NCI-H146 treated with DMSO at 0.1 percent for 48 hours (cell line): ENCODE data around the gene GEMIN5.

Source experiments
- DNase-seq: peaks from one replicate; lab custom pipeline; 2025; ENCODE audit not compliant: unreplicated experiment; lab: John Stamatoyannopoulos, UW

The GEMIN5 gene

DNA sequence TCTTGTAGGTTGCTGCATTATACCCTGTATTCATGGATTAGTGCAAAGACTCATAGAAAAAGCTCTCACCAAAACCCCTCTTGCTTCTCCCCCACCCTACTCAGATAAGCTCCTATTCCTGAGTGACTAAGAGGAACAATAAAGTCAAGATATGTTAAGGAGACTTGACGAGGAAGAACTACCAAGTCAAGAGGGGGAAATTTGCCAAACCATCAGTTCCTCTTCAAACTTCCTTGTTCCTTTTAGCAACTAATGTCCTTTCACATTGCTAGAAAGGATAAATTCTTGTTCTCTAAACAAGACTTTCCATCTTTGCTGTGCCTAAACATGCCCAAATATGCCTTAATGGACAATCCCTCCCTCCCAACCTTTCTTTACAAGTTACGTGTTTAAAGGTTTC, 52.6 kb downstream of the GEMIN5 start:
- no peak for DNase-seq

DNA sequence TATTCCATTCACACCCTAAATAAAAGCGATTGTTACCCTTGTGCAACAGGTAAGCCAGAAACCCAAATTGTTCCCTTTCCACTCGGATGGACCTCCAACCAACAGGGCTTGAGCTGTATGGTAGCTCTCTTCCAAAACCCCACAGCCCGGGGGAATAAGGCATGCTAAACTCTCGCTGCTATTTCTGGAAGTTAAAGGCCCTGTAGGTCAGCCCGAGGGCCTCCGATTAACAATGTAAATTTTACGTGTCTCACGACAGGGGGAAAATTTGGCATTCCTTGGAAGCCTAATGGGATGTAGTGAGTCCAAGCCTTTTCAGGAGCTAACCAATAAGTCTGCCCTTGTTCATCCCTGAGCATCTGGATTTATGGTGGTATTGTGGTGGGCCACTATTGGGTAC, 53.6 kb downstream of the GEMIN5 start:
- DNase-seq = no peak

DNA sequence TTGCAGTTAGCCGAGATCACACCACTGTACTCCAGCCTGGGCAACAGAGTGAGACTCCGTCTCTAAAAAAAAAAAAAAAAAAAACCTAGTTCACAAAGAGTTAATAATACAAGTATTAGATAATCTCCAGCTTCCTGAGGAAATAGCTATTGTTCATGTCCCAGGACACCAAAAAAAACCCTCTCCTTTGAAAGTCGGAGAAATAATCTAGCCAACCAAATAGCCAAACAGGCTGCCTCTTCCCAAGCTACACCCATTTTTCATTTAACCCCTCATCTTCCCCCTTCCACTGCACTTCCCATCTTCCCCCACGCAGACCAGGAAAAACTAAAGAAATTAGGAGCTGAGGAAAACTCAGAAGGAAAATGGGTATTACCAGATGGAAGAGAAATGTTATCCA, 56.0 kb downstream of the GEMIN5 start:
- no peak for DNase-seq

DNA sequence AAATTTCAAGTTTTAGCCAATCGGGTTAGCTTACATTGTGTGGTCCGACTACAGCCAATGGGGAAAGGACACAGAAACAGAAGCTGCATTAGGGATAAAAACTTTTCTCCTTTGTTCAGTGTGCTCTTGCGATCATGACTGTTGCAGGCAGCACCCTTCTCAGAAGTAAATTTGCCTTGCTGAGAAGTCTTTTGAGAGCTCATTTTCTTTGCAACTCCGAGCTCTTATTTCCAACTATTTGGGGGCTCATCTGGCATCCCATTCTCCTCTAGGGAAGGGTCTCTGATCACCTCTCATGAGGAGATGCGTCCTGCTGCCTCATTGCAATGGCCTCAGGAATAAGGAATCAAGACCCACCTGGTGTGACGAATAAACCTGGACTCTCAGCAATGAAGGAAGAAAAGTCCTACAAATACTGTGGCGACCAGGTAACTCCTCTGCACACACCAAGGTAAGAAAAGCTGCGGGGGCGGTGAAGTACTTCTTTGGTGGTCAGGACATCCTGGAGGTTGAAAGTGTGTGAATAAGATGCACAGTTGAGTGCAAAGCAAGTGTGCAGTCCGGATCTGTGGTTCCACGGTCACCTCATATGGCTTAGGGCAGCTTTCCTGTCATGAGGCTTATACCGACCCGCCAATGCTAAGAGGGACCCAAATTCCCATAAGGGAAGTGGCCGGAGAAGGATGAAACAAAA, 59.2 kb downstream of the GEMIN5 start:
- no peak for DNase-seq

DNA sequence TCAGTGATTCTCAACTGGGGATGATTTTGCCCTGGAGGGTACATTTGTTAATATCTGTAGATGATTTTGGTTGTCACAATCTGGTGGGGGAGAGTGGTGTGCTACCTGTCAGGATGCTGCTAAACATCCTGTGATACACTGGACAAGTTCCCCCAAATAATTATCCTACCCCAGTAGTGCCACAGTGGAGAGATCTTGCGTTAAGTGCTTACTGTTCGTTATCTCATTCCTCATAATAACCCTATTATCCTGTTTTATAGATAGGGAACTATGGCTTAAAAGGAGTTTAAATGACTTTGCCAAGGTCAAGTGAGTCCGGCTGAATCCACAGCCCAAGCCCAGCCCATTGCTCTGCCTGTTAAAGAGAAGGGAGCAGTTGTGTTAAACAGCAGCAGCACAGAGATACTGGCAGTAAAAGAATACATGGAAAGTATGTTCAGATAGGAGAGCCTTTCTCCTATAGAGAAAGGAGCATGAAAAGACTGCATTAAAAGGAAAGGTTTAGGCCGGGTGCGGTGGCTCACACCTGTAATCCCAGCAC, 64.2 kb downstream of the GEMIN5 start:
- no peak for DNase-seq

DNA sequence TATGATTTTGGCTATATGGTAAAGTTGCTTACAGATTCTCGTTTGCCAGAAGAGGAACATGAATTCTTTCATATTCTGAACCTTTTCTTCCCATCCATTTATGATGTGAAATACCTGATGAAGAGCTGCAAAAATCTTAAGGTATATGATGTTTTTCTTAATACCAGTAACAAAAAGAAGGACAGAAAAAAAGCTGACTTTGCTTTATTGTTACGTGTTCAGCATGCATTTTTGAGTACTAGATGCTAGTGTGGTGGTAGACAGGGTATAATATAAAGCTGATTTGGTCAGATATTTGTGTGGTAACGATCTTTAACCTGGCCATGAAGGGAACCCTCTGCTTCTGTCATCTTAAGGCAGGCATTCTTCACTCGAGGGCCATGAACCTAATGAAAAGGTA, 66.3 kb downstream of the GEMIN5 start:
- DNase-seq = no peak

DNA sequence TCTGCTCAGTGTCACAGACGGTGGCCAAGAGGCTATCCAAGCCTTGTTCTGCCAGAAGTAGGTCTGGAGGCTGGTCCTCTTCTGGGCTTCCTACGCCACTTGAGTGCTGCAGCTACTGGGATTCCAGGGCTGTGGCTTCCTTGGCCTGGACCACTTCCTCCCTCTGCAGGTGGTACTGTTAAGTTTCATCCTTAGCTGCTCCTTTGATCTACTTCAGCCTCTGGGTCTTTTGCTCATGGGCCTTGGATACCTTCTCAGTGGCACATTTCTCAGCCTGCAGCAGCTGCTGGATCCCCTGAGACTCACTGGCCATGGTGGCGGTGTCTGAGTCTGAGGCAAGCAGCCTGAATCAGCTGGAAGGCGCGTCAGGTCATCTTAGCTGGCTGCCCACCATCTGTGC, 69.3 kb downstream of the GEMIN5 start:
- DNase-seq = no peak

DNA sequence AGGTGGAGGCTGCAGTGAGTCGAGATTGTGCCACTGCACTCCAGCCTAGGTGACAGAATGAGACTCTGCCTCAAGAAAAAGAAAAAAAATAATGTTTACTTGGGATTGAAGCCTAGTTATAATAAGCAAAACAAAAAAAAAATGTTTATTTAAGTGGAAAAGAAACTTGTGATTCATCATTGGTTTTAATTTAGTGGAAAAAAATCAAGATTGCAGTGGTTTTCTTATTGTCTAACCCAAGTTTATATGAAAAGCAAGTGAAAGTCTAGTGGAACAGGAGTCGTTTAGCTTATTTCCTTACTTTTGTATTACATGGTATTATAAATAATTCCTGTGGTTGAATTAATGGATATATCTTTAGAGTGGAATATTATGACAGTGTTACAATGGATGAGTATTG, 71.2 kb downstream of the GEMIN5 start:
- no peak for DNase-seq

DNA sequence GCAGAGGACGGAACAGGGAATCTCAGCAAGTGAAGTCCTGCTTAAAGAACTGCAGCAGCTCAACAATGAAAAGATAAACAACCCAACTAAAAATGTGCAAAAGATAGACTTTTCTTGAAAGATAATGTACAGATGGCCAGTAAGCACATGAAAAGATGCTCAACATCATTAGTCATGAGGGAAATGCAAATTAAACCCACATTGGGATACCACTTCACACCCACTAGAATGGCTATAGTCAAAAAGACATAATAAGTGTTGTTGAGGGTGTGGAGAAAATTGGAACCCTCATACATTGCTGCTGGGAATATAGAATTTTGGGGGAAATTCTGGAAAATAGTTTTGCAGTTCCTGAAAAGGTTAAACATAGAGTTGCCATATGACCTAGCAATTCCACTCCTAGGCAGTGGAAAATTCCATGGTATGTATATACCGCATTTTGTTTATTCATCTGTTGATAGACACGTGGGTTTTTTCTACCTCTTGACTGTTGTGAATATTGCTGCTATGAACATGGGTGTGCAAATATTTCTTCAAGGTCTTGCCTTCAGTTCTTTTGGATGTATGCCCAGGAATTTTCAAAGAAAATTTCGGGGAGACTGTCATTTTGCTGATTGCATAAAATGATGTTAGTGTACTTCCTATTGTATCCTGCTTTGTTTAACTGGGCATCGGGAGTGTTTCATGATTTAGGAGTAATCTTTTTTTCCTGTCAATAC, 72.4 kb downstream of the GEMIN5 start:
- DNase-seq = no peak

DNA sequence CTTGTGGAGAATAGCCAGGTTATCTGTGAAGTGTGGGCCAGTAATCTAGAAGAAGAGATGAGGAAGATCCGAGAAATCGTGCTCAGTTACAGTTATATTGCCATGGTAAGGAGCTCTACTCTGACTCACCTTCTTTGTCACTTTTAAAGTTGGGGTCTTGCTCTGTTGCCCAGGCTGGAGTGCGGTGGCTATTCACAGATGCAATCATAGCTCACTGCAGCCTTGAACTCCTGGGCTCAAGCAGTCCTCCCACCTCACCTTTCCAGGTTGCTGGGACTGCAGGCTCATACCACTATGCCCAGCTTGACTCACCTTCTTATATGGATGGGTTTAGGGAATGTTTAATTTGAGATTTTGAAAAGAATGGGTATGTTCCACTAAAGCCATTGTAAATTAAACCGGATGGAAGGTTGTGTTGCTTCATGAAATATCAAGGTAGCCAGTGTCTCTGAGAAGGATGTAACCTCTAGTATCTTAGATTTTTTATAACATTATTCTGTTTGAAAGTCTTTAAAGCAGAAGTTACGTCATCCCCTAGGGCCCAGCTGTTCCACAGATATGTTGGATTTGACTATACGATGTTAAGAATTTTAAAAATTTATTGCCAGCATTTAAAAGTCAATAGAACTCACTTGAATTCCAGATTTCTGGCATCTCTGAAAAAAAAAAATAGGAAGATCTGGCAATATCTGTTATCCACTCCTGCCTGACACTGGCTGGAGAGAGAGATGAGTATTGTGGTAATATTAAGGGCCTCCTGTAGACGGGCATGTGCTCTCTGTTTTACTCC, 74.5 kb downstream of the GEMIN5 start:
- no peak for DNase-seq

DNA sequence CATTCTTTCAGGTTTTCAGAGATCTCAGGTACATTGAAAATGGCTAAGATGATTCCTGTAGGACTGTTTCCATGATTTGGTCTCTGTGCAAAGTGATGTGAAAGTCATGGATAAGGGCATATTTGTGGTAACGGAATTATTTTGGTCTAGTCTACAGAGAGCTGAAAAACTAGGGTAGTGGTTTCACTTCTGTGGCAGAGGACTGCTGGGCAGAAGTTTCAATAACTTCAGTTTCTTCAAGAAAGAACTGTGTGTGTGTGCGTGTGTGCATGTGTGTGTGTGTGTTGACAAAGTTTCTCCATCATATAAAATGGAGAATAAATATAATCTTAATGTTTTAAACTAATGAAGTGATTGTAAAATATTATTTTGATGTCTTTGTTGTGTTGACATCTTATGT, 75.2 kb downstream of the GEMIN5 start:
- no peak for DNase-seq

DNA sequence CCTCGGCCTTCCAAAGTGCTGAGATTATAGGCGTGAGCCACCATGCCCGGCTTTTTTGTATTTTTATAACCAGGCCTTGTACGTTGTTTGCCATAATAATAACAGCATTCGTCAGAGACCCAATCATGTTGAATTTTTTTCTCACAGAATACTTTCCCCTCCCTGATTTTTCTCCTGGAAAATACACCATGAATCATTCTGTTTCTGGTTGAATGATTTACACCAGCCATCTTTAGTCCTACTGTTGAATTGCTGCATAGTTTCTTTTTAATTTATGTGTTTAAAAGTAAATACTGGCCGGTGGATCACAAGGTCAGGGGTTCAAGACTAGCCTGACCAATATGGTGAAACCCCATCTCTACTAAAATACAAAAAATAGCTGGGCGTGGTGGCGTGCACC, 76.1 kb downstream of the GEMIN5 start:
- no peak for DNase-seq

DNA sequence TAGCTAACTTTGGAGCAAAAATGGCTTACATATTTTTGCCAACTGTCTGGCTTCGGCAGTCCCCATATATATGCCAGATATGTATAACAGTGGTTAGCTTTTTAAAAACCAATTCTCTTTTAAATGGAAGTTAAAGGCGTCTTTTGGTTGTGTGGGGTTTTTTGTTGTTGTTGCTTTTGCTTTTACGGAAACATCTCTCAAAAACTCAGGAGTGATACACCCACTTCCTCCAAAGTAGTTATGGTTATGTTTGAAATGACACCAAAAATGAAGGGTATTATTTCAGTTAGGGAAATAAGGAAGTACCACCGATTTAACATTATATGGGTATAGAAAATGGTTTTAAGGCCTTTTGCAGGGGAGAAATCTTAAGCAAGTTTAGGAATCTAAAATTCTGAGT, 77.2 kb downstream of the GEMIN5 start:
- DNase-seq = no peak

DNA sequence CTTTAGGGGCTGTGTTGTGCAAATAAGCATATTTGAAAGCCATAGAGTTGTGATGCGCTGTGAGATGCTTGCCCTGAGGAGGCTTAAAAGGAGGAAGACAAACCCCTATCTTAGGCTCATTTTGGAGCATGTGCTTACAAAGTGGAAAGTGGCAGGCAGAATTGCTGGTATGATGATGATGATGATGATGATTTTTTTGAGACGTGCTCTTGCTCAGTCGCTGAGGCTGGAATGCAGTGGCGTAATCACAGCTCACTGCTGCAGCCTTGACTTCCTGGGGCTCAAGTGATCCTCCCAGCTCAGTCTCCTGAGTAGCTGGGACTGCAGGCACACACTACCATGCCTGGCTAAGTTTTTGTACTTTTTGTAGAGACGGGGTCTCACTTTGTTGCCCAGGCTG, 77.9 kb downstream of the GEMIN5 start:
- no peak for DNase-seq

DNA sequence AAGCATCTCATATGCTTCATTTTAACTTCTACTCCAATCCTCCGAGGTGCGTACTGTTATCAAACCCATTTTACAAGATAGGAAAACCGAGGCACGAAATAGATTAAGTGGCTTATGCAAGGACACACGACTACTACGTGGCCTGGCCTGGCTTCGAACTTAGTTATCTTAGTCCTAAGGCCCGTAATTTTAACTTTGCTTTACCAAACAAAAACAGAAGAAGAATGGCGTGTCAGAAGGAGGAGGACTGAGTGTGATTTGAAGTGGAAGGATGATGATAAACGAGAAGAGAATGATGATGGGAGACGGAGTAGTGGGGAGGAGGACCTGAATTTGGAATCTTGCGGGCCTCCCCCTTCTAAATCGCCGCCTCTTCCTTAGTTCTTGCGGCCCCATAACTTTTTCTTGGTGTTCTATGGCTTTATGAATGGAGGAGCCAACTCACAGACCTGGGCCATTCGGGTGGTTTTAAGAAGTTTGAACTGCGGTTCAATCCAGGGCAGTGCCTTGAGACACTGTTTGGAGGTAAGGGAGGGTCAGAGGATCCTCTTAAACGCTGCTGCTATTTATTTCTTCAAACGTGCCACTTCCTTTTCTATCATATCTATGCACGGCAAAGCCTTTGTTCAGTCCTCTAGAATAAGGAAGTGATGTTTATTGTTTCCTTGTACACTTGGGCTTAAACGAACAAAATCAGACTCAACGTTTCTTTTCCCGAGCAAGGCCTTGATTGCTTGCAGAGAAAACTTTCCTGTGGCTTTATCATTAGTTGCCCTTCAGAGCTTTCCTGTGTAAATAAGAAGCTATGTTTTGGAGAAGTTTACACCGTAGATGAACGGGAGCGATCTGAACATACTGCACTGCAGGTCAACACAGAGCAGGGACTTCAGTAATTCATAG, 78.8 kb downstream of the GEMIN5 start:
- DNase-seq = no peak

DNA sequence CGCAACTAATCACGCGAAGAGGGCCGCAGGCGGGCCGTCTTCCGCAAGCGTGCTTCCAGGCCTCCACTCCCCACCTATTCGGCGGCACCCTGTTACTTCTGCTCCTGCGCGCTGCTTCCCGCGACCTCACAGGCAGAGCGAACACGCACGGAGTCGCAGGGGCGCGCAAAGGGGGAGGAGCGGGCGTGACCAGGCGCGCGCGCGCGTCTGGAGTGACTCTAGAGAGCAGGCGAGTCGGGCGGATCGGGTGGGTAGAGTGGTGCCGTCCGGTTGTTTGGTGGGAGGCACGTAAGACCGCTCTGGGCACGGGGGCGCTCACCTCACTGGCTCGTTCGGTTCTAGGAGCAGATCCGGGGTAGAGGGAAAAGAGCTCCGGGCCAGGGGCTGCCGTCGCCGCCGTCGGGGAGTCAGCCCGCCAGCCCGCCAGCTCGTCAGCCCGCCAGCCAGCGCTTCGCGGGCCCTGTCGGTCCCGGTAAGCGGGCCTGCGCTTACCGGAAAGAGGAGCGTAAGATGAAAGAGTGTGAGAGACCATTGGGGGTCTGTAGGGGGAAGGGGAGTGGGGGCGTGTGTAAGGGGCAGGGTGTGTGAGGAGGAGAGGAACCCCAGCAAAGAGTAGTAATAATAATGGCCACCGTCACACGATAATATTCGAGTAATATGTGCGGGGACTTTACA, 79.6 kb downstream of the GEMIN5 start, which contains the start of gene CNOT8:
TSS of gene CNOT8 (plus strand) at position 331 of the 675 bp plus-strand sequence. CDS start 4,652 bp downstream, outside the sequence.
- DNase-seq = peak; percentile 89

DNA sequence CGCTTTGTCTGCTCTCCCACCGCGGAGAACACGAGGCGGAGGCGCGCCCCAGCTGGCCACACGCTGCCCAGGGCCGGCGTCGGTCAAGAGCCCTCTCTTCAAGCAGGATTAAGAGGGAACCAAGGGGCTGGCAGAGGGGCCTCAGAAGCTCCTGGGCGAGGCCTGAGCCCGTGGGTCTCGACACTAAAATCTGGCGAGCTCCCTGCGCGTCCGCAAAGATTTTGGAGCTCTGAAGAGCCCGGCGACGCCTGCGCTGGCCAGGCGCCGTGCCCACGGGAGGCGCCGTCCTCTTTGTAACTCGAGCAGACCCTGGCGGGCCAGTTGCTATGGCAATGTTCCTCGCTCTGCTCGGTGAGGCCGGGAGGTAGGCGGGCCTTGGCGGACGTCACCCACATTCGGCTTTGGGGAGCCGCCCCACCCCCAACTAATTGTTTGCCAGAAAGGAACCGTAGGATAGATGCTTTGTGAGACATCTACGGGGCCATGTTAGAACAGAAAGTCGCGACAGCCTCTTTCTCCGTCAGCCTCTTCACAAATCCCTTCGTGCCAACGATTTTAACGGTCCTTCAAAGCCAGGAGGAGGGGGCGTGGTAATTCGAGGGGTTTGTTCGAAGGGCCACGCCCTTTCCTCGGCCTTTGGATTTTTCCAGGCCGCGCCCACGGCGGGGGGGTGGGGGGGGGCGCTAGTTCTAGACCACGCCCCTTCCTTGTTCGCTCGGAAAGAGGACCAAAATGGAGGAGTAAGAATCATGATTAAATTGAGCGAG, 80.3 kb downstream of the GEMIN5 start:
- peak; percentile 86 for DNase-seq

DNA sequence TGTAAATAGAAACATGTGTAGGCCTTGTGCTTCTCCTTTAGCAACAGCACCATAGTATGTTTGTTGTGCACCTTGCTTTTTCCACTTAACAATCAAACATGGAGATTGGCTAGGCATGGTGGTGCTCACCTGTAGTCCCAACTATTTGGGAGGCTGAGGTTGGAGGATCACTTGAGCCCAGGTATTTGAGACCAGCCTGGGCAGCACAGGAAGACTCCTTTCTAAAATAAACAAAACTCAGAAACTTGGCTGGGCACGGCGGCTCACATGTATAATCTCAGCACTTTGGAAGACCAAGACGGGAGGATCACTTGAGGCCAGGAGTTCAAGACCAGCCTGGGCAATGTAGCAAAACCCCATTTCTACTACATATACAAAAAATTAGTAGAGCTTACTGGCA, 86.7 kb downstream of the GEMIN5 start:
- no peak for DNase-seq
